Cardiac septum (tissue), 1 donor: ENCODE measurements around the gene ALG13. TPM values are rescaled to one million over a fixed set of nuclear protein-coding genes. Genes with fewer than 3 reads are reported as not detected.
"Not testable (repeated sequence)": the region's sequence is repeated elsewhere in the genome, so short reads cannot be mapped to it uniquely, and the experiment has no call there.

Source experiments
- DNase-seq: peaks from one replicate; pipeline ENCODE4 v3.0.0-alpha.2; 2020; ENCODE audit warnings: low spot score
- intact Hi-C: fragments of 100-400 bp; cut with DNase I; formaldehyde crosslinking; loops from one replicate; pipeline ENCODE4 v1.14.0; 2022
- total RNA-seq: library from RNA; stranded (reverse); fragmentation: NEBNext Ultra II Directional; extraction: Animal tissue kit (Norgen Biotek cat#: 25700); gene quantifications from one replicate; pipeline ENCODE4 v1.2.1, GENCODE V29; 2021
- donor health status: DM: no; HTN: no; CAD: no.

Gene ALG13
- total RNA-seq, 1 donor from 2014 or later: 27.5 TPM

DNA sequence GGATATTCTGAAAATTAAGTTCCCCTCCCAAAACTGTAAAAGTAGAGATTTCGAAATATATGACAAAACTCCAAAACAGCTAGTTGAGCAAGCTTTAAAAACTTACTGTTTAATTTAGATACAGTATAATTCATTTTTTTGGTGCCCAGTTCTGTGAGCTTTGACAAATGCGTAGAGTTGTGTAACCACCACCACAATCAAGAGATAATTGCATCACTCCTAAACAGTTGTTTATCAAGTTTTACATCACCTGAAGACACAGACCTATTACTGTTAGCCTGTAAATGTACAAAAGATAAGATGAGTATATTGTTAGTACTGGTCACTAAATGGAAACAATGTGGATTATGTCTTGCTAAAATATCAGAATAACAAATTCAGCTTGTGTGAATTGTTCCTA lies 62.3 kb downstream of the ALG13 start:
- no peak for DNase-seq
- intact Hi-C loops: no loop called here

DNA sequence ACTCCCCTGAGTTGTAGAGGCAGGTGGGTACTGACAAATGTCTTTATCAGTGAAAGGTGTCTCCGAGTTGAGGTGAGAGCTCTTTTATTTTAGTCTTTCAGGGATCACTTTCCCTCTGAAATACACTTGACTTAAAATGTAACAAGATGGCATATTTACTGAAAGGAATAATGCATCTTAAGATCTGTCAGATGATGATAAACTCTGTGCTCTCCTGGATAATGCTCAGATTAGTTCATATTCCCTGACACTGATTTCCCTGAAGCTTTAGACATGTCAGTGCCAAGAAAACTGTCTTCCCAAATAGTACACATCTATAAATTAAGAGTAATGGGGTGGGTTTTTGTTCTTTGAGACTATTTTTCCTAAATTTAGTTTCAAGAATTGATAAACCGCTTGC lies 75.5 kb downstream of the ALG13 start:
- intact Hi-C loops: no loop called here
- DNase-seq: no peak

DNA sequence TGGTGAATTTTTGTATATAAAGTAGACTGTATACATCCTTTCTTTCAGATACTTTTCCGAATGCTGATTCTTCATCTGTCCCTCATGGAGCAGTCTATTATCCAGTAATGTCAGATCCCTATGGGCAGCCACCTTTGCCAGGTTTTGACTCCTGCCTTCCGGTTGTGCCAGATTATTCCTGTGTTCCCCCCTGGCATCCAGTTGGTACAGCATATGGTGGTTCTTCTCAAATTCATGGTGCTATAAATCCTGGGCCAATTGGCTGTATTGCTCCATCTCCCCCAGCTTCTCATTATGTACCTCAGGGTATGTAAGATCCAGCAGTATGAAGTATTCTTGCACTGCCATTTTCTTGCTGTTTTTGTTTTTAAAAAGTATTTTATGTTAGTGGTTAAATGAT lies 78.7 kb downstream of the ALG13 start:
- intact Hi-C loops: no loop called here

DNA sequence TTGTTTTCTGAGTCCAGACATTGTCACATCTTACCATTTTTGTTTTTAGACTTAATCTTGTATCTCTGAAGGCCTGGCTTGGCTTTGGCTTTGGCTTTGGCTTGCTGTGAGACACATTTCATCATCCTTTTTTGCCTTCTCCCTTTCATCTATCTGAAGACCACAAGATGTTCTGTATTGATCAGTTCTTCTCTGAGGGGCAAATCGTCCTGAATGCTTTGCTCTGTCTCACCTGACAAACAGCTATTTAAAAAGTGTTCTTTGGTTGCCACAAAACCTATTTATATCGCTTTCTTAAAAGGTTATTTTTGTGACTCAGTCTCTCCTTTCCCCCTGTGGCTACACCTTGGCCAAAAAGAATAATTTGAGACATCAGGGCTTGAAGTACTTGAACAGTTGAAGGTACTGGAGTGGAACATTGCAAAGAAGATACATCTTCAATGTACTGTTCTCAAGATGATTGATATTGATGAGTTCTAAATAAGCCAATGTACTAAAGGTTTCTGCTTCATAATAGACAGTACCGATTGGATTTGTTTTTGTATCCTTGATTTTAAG lies 80.7 kb downstream of the ALG13 start:
- intact Hi-C loops: no loop called here
- no peak for DNase-seq

More for the DNA sequence above, 78.7 kb downstream of the ALG13 start:
- no peak for DNase-seq

DNA sequence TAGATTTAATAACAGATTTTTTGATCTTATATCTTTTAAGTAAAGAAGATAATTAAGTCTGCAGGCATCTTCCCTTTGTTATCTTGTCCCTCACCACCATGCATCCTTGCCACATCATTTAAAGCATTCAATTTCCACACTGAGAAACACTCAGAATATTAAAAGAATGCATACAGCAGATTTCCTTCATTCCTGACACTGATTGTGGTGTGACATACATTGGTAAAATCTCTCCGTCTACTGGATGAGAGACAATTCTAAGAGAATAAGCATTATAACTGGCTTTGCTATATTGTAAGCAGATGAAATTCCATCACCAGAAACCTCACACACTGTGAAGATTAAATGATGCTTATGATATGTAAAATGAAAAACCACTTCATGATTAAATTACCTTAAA lies 97.6 kb downstream of the ALG13 start:
- DNase-seq: no peak
- intact Hi-C loops: no loop called here

DNA sequence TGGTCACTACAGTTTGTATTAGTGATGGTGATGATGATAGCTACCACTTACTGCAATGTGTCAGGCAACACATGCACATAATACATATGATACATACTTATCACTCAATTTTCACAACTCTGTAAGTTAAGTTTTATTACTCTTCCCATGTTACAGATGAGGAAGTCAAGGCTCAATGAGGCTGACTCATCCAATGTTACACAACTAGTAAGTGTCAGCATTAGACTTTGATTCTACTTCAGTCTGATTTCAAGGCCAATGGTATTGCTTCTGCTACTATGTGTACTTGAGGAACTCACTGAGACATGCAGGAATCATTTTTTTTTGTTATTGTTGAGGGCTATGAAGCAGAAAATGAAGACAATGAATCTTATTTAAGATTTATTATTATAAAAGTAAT lies 98.6 kb downstream of the ALG13 start:
- intact Hi-C loops: no loop called here
- no peak for DNase-seq

DNA sequence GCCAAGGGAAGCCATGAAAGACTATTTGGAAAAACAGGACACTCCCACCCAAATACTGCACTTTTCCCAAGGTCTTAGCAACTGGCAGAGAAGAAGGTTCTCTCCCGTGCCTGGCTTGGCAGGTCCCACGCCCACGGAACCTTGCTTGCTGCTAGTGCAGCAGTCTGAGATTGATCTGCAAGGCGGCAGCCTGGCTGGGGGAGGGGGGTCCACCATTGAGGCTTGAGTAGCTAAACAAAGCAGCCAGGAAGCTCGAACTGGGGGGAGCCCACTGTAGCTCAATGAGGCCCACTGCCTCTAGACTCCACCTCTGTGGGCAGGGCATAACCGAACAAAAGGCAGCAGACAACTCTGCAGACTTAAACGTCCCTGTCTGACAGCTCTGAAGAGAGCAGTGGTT lies 103.7 kb downstream of the ALG13 start:
- DNase-seq: no peak
- intact Hi-C loops: no loop called here

DNA sequence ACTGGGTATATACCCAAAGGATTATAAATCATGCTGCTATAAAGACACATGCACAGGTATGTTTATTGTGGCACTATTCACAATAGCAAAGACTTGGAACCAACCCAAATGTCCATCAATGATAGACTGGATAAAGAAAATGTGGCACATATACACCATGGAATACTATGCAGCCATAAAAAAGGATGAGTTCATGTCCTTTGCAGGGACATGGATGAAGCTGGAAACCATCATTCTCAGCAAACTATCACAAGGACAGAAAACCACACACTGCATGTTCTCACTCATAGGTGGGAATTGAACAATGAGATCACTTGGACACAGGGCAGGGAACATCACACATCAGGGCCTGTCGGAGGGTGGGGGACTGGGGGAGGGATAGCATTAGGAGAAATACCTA lies 109.1 kb downstream of the ALG13 start:
- DNase-seq, intact Hi-C loops: not testable (repeated sequence)

Other genes starting within 250 kb of the ALG13 start
- 0.08 TPM for gene SERTM2, start 169.5 kb upstream of the ALG13 start, total RNA-seq
- not detected for gene TRPC5OS, start 195.0 kb downstream of the ALG13 start, total RNA-seq